GM12878 (cell line): ENCODE results near the gene CACNA1B.

ENCODE experiments used
- BRCA1 ChIP-seq: IDR thresholded peaks from 2 replicates; pipeline ENCODE4 v1.6.1; 2011; ENCODE audit warnings: low read depth, low read length, improper control_type of control experiment
- DPF2 ChIP-seq: fragments of 450-650 bp; IDR thresholded peaks from 2 replicates; pipeline ENCODE4 v1.6.1; 2017; ENCODE audit warnings: mild to moderate bottlenecking
- EP300 ChIP-seq, 2 experiments: fragments of 150-350 bp in 1 of 2; IDR thresholded peaks; 2 replicates each; pipeline ENCODE4 v1.6.1; 2011 to 2012; ENCODE audit warnings: low read depth in 2 of 2, low read length in 2 of 2, borderline replicate concordance in 1 of 2, improper control_type of control experiment in 1 of 2, inconsistent platforms in 1 of 2; ENCODE audit not compliant: control insufficient read depth in 1 of 2
- GABPA ChIP-seq: IDR thresholded peaks from 2 replicates; pipeline ENCODE4 v1.6.1; 2014; ENCODE audit warnings: antibody characterized with exemption, low read depth, mild to moderate bottlenecking, inconsistent platforms
- MEF2B ChIP-seq: fragments of 450-650 bp; IDR thresholded peaks from 2 replicates; pipeline ENCODE4 v1.6.1; 2018; ENCODE audit warnings: mild to moderate bottlenecking, moderate library complexity; ENCODE audit not compliant: partially characterized antibody, poor library complexity, severe bottlenecking
- MTA2 ChIP-seq: fragments of 450-650 bp; IDR thresholded peaks from 2 replicates; pipeline ENCODE4 v1.6.1; 2016; ENCODE audit warnings: low read depth, mild to moderate bottlenecking, moderate library complexity
- POLR2A ChIP-seq: IDR thresholded peaks from 2 replicates; pipeline ENCODE4 v1.6.1; 2011; ENCODE audit warnings: low read depth, mild to moderate bottlenecking, low read length
- SMC3 ChIP-seq: IDR thresholded peaks from 2 replicates; pipeline ENCODE4 v1.6.1; 2011; ENCODE audit warnings: low read length, improper control_type of control experiment, borderline replicate concordance
- STAT1 ChIP-seq: fragments of 450-650 bp; conservative IDR thresholded peaks from 2 replicates; pipeline ENCODE4 v1.6.1; 2014; ENCODE audit warnings: antibody characterized with exemption, mild to moderate bottlenecking
- YY1 ChIP-seq: IDR thresholded peaks from 2 replicates; pipeline ENCODE4 v1.6.1; 2011; ENCODE audit warnings: low read depth, mild to moderate bottlenecking, low read length
- TF ChIP-seq, protein P1 (sequence below): IDR thresholded peaks from 2 replicates; pipeline ENCODE4 v1.6.1; 2012; ENCODE audit warnings: low read depth, low read length, improper control_type of control experiment
- TF ChIP-seq, protein P2 (sequence below): IDR thresholded peaks from 2 replicates; pipeline ENCODE4 v1.6.1; 2012; ENCODE audit warnings: low read depth, low read length, improper control_type of control experiment
- TF ChIP-seq, protein P3 (sequence below), 3 experiments: IDR thresholded peaks in 2 of 3; conservative IDR thresholded peaks in 1 of 3; 2 replicates each; pipeline ENCODE4 v1.5.1; 2011; ENCODE audit warnings: low read depth in 3 of 3, low read length in 3 of 3, mild to moderate bottlenecking in 3 of 3, control low read depth in 2 of 3, moderate library complexity in 2 of 3, inconsistent platforms in 1 of 3, mixed read lengths in 1 of 3; ENCODE audit not compliant: control insufficient read depth in 2 of 3, insufficient read depth in 1 of 3; ENCODE audit errors: extremely low read depth in 1 of 3

DNA sequence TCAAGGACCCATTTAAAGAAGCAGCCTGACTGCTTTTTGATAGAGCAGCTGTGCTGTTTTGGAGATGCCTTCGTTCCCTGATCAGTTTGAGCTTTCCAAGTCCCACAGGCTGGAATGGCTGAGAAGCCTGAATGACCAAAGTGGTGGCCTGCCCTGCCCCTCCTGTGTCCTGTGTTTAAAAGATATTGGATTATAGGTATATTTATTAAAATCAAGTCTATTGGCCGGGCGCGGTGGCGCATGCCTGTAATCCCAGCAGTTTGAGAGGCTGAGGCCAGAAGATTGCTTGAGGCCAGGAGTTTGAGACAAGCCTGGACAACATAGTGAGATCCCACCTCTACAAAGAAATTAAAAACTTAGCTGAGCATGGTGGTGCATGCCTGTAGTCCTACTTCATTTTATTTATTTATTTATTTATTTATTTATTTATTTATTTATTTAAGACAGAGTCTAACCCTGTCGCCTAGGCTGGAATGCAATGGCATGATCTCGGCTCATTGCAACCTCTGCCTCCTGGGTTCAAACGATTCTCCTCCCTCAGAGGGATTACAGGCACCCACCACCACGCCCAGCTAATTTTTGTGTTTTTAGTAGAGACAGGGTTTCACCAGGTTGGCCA, 87.7 kb downstream of the CACNA1B start:
- TF ChIP-seq, protein P1, sequence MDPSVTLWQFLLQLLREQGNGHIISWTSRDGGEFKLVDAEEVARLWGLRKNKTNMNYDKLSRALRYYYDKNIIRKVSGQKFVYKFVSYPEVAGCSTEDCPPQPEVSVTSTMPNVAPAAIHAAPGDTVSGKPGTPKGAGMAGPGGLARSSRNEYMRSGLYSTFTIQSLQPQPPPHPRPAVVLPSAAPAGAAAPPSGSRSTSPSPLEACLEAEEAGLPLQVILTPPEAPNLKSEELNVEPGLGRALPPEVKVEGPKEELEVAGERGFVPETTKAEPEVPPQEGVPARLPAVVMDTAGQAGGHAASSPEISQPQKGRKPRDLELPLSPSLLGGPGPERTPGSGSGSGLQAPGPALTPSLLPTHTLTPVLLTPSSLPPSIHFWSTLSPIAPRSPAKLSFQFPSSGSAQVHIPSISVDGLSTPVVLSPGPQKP, result no peak
- no peak for TF ChIP-seq SMC3
- TF ChIP-seq MEF2B, result no peak
- TF ChIP-seq MTA2, result no peak
- no peak for TF ChIP-seq EP300 (IDR thresholded peaks at IDR 0.05; ENCODE audit: borderline replicate concordance in 1 of 2, control insufficient read depth in 1 of 2, low read depth in 2 of 2, low read length in 2 of 2)
- TF ChIP-seq, protein P2, sequence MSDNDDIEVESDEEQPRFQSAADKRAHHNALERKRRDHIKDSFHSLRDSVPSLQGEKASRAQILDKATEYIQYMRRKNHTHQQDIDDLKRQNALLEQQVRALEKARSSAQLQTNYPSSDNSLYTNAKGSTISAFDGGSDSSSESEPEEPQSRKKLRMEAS, result no peak
- no peak for TF ChIP-seq STAT1
- TF ChIP-seq, protein P3, sequence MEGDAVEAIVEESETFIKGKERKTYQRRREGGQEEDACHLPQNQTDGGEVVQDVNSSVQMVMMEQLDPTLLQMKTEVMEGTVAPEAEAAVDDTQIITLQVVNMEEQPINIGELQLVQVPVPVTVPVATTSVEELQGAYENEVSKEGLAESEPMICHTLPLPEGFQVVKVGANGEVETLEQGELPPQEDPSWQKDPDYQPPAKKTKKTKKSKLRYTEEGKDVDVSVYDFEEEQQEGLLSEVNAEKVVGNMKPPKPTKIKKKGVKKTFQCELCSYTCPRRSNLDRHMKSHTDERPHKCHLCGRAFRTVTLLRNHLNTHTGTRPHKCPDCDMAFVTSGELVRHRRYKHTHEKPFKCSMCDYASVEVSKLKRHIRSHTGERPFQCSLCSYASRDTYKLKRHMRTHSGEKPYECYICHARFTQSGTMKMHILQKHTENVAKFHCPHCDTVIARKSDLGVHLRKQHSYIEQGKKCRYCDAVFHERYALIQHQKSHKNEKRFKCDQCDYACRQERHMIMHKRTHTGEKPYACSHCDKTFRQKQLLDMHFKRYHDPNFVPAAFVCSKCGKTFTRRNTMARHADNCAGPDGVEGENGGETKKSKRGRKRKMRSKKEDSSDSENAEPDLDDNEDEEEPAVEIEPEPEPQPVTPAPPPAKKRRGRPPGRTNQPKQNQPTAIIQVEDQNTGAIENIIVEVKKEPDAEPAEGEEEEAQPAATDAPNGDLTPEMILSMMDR (IDR thresholded peaks at IDR 0.05 in 2 of 3, conservative IDR thresholded peaks at IDR 0.05 in 1 of 3; ENCODE audit: control insufficient read depth in 2 of 3, extremely low read depth in 1 of 3, insufficient read depth in 1 of 3, low read depth in 3 of 3, low read length in 3 of 3), result no peak
- TF ChIP-seq BRCA1, result no peak
- no peak for TF ChIP-seq POLR2A
- TF ChIP-seq GABPA, result no peak
- no peak for TF ChIP-seq YY1
- no peak for TF ChIP-seq DPF2
